Right renal pelvis (tissue), 4 donors: Measurements from ENCODE around the gene PYCARD. TPM values are rescaled to one million over a fixed set of nuclear protein-coding genes. Genes with fewer than 3 reads are reported as not detected.
A peak's percentile ranks its signal among the peaks of the same experiment; 100 is the strongest.
"Not testable (repeated sequence)": the region's sequence is repeated elsewhere in the genome, so short reads cannot be mapped to it uniquely, and the experiment has no call there.

ENCODE experiments used
- DNase-seq, 4 donors: peaks; one replicate each; pipeline ENCODE4 v3.0.0-alpha.2; 2013; ENCODE audit warnings: low read depth in 4 of 4, low spot score in 3 of 4, missing footprints in 1 of 4
- polyA plus RNA-seq, 4 donors: library from polyadenylated mRNA; unstranded; fragments of 120-200 nt; gene quantifications; one replicate each; pipeline ENCODE4 v1.2.1, GENCODE V29; 2013; ENCODE audit not compliant: insufficient read length in 4 of 4

PYCARD gene
- polyA plus RNA-seq, 4 donors: 9.1 to 13.4 (median 10.9) TPM

- peak in 1 of 4 donors; percentile 23 for DNase-seq
These were observed 13.0 kb upstream of the PYCARD start for GRCh38 chr16:31215287-31216162.

GRCh38 chr16:31214708-31215286, 12.2 kb upstream of the PYCARD start:
- no peak for DNase-seq

DNA sequence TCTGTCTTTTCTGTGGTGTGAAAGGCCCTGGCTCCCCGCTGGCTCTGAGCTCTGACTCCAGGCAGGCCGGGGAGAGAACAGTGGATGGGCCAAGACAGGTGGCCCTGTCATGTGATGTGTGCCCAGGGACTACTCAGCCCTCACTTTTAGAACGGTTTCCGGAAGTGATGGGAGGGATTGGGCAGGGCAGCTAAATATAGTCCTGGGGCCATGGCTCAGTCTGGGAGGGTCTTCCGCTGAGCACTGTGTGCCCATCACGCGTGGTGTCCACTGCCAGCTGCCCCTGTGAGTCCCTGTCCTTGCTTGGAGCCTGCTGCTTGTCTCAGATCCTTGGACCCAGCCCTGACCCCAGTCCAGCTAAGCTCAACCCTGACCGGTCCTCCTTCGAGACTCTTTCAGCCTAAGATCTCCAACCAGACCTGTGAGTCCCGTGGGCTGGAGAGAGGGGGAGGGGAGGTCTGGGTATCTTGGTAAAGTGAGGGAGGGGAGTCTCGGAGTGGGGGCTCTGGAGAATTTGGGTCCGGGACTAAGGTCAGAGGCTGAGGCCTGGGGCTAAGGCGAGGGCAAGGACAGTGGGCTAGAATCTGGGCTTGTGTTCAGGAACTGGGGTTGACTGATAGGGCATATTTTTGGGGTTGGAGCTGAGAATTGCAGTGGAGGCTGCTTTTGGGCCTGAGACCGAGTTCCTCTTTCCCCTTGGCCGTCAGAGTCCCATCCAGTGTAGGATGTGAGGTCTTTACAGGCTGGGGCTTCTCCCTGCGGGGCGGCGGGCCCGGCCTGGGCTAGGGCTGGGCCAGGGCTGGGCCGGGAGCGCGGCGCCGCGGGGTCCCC, 11.5 kb upstream of the PYCARD start, which contains the start of gene TRIM72:
TSS of gene TRIM72 (plus strand) at position 243 of the 831 bp plus-strand sequence. CDS start 620 bp downstream, outside the sequence.
- DNase-seq: no peak

GRCh38 chr16:31213342-31213741, 10.8 kb upstream of the PYCARD start:
- DNase-seq: no peak

DNA sequence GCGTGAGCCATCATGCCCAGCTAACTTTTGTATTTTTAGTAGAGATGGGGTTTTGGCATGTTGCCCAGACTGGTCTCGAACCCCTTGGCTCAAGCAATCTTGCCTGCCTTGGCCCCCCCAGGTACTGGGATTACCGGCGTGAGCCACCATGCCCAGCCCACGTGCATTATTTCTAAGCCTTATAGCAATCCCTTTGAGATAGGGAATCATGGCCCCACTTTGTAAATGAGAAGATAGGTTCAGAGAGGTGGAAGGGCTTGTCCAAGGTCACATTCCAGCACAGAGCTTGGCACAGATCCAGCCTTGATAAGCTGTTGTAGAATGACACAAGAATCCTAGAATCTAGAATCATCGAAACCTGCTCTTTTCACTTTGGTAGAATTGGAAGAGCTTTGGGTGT, 4.2 kb upstream of the PYCARD start:
- no peak for DNase-seq

GRCh38 chr16:31204871-31205666, 2.5 kb upstream of the PYCARD start:
- DNase-seq: no peak

- DNase-seq: no peak
These were observed 762 bp downstream of the PYCARD start for GRCh38 chr16:31201582-31202413.

- no peak for DNase-seq
These were observed 1.6 kb downstream of the PYCARD start for GRCh38 chr16:31200821-31201568.

DNA sequence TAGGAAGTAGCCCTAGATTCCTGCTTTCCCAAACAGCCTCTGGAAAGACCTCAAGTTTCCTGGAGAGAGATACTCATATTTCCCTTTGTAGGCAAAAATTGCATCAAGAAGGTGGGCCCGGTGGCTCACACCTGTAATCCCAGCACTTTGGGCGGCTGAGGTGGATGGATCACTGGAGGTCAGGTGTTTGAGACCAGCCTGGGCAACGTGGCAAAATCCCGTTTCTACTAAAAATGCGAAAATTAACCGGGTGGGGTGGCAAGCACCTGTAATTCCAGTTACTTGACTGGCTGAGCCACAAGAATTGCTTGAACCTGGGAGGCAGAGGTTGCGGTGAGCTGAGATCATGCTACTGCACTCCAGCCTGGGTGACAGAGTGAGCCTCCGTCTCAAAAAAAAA, 2.4 kb downstream of the PYCARD start:
- DNase-seq: not testable (repeated sequence)

DNA sequence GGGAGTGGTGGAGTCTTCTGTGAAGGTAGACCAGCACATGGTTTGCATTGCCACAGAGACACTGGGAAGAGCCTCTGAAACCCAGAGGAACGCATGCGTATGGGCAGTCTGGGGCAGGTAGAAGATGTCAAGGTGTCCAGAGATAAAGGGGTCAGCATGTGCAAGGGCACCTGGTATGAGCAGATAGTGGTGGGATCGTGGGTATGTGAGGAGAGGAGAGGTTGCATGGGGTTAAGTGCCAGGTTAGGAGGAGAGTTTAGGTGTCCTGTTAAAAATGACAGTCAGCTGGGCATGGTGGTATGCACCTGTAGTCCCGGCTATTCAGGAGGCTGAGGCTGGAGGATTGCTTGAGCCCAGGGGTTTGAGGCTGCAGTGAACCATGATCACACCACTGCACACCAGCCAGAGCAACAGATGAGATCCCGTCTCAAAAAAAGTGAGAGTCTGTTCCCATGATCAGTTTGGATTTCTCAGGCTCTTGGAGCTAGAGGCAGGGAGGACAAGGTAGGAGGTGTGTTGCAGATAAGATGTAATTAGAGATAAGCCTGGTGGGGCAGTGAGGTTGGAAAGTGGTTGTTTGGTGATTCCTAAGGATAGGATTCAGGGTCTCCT, 3.0 kb downstream of the PYCARD start:
- DNase-seq: no peak

- no peak for DNase-seq
These were observed 4.2 kb downstream of the PYCARD start for GRCh38 chr16:31198207-31198882.

DNA sequence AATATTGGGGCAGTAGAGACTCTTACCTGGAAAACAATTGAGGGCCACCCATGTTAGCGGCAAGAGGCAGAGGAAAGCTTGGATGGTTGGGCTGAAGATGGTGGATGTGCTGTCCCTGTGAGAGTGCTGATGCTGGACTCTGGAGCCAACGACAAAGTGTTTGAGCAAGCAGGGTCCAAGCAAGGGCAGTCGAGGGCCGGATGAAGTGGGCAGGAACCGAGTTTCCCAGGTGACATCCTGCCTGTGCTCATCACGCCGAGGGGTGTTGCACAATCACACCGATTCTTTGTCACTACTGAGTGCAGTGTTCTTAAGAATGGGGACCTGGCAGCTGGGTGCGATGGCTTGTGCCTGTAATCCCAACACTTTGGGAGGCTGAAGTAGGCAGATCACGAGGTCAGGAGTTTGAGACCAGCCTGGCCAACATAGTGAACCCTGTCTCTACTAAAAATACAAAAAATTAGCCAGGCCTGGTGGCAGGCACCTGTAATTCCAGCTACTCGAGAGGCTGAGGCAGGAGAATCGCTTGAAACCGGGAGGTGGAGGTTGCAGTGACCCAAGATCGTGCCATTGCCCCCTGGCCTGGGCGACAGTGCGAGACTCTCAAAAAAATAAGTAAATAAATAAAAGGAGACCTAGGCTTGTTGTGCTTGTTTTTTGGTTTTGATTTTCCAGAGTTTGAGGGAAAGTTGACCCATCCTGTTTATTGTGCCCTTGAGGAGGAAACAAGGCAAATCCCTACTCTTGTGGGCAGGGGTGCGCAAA, 6.1 kb downstream of the PYCARD start:
- DNase-seq: no peak

GRCh38 chr16:31195861-31196260, 6.7 kb downstream of the PYCARD start:
- DNase-seq: not testable (repeated sequence)

GRCh38 chr16:31194898-31195297, 7.7 kb downstream of the PYCARD start:
- no peak for DNase-seq

DNA sequence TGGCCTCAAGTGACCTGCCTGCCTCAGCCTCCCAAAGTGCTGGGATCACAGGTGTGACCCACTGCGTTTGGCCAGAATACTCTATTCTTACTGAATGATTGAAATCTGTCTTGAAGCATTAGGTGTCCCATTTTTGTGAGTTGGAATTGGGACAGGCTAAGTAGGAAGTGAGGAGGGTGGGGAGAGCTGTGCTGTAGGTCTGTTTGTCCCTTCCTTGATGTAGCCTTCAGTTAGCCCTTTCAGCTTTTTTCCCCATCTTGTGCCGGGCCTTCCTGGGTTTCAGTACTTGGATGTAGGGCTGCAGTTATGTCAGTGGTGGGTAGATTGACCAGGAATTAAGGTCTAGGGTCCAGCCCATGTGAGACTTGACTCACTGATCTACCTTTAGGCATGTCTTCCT, 8.7 kb downstream of the PYCARD start:
- no peak for DNase-seq

DNA sequence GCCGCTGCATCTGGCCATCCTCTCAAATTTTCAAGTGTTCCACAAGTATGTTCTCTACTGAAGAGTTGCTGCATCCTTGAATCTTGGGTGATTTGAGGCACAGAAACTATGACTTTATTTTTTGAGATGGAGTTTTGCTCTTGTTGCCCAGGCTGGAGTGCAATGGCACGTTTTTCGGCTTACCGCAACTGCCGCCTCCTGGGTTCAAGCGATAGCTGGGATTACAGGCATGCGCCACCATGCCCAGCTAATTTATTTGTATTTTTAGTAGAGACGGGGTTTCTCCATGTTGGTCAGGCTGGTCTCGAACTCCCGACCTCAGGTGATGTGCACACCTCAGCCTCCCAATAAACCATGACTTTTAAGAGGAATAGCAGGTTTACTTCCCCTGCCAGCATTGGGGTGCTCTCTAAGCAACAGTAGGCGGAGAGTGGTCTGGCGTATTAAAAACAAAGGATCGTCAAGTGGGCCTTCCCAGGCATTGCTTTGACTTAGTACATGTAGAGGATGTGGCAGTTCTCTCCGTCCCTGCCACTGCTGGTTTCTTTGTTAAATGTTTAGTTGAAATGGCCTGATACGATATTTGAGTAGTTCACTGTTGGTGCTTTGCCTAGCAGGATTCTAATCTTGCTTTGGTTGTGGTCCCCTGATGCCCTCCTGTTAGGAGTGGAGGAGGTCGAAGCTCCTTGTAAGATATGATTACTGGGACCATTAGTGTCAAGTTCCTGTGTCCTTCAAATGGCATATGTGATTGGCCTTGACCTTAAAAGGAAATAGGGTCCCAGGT, 9.5 kb downstream of the PYCARD start:
- DNase-seq: no peak
